ENCODE results near the gene VASP. TPM values are rescaled to one million over a fixed set of nuclear protein-coding genes. Genes with fewer than 3 reads are reported as not detected.
A peak's percentile ranks its signal among the peaks of the same experiment; 100 is the strongest.

VASP gene
- total and polyA plus RNA-seq, 9 of the 15 experiments (the other 6 are each of a cell fraction or from before 2014, with no cell fraction given): 16.7 to 261 (median 112) TPM

DNA sequence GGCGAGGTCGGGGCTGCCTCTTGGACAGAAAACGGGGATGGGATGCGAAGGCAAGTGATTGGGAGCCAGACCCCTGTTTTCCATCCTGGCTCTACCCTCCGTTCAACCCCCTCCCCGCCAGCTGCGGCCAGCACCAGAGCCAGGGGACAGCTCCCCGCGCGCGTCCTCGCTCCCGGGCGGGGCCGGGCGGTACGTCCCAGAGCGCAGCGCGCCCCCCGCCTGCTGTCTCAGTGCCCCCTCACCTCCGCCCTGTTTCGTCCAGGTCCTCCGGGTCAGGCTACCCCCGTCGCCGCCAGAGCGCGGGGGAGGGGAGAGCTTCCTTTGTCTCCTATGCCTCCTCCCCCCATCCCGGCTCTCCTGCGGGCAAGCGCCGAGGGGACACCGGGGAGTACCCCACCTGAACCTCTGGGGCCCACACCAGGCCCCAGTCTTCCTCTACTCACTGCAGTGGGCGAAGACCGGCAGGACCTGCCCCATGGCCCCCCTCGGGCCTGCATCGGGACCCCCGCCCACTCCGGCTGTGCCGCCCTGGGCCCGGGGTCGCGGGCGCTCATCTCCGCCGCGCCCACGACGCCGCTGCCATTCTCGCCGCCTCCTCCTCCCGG is 10.8 kb upstream of the VASP start (continued):
- peak; percentile 28; the same call in 1 of the 2 replicates for TF ChIP-seq SIN3B (IDR thresholded peaks at IDR 0.05; ENCODE audit: low read depth)
- no peak for TF ChIP-seq SNIP1 (IDR thresholded peaks at IDR 0.05; ENCODE audit: low read depth)
- peak; percentile 88; the same call in 1 of the 2 replicates for TF ChIP-seq FOXP4 (CRISPR knock-in tag; IDR thresholded peaks at IDR 0.05; ENCODE audit: borderline replicate concordance)
- peak; percentile 68 for TF ChIP-seq FIP1L1 (IDR thresholded peaks at IDR 0.05; ENCODE audit: low read depth, low read length, poor library complexity, severe bottlenecking)
- TF ChIP-seq BCLAF1 (IDR thresholded peaks at IDR 0.05; ENCODE audit: borderline replicate concordance in 1 of 2, control insufficient read depth in 1 of 2, low read depth in 2 of 2, low read length in 1 of 2): no peak
- TF ChIP-seq ZNF174 (CRISPR knock-in tag; IDR thresholded peaks at IDR 0.05): no peak
- TF ChIP-seq MCM3 (IDR thresholded peaks at IDR 0.05): no peak
- TF ChIP-seq, protein P1, sequence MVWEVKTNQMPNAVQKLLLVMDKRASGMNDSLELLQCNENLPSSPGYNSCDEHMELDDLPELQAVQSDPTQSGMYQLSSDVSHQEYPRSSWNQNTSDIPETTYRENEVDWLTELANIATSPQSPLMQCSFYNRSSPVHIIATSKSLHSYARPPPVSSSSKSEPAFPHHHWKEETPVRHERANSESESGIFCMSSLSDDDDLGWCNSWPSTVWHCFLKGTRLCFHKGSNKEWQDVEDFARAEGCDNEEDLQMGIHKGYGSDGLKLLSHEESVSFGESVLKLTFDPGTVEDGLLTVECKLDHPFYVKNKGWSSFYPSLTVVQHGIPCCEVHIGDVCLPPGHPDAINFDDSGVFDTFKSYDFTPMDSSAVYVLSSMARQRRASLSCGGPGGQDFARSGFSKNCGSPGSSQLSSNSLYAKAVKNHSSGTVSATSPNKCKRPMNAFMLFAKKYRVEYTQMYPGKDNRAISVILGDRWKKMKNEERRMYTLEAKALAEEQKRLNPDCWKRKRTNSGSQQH (CRISPR knock-in tag; IDR thresholded peaks at IDR 0.05): no peak
- TF ChIP-seq SIN3A (IDR thresholded peaks at IDR 0.05; ENCODE audit: borderline replicate concordance in 2 of 2, control insufficient read depth in 1 of 2, low read depth in 2 of 2, low read length in 2 of 2): peak; percentile 83 to 97; a peak in 2 of 4 replicates
- TF ChIP-seq PURB (CRISPR knock-in tag; IDR thresholded peaks at IDR 0.05; ENCODE audit: low read depth): no peak
- 0 out of 2 replicates have a peak, but pooled peaks have one; percentile 34 for TF ChIP-seq ZNF224 (CRISPR knock-in tag; IDR thresholded peaks at IDR 0.05)
- no peak for TF ChIP-seq POLR3G (IDR thresholded peaks at IDR 0.05; ENCODE audit: extremely low read depth, insufficient read length, insufficient replicate concordance)
- no peak for TF ChIP-seq MEIS2 (IDR thresholded peaks at IDR 0.05; ENCODE audit: partially characterized antibody)
- TF ChIP-seq BRD4 (IDR thresholded peaks at IDR 0.05): no peak
- no peak for TF ChIP-seq NR2C1 (IDR thresholded peaks at IDR 0.05)
- TF ChIP-seq NR2C1 (tag; IDR thresholded peaks at IDR 0.05): no peak
- no peak for TF ChIP-seq KDM1A (IDR thresholded peaks at IDR 0.05)
- TF ChIP-seq ZFX (CRISPR knock-in tag; IDR thresholded peaks at IDR 0.05): peak; percentile 49
- TF ChIP-seq POLR2B (IDR thresholded peaks at IDR 0.05; ENCODE audit: low read depth, partially characterized antibody): no peak
- peak; percentile 81; the same call in 1 of the 2 replicates for TF ChIP-seq ZBTB7A (IDR thresholded peaks at IDR 0.05; ENCODE audit: borderline replicate concordance, control insufficient read depth, low read depth, low read length)
- TF ChIP-seq PHF8 (IDR thresholded peaks at IDR 0.05; ENCODE audit: borderline replicate concordance, low read length): peak; percentile 37; the same call in 1 of the 2 replicates
- TF ChIP-seq MAZ (CRISPR knock-in tag; conservative IDR thresholded peaks at IDR 0.05 in 1 of 2, IDR thresholded peaks at IDR 0.05 in 1 of 2): peak; percentile 94 to 96

All from K562 (cell line).